ENCODE results near the gene TMEM123.

DNA sequence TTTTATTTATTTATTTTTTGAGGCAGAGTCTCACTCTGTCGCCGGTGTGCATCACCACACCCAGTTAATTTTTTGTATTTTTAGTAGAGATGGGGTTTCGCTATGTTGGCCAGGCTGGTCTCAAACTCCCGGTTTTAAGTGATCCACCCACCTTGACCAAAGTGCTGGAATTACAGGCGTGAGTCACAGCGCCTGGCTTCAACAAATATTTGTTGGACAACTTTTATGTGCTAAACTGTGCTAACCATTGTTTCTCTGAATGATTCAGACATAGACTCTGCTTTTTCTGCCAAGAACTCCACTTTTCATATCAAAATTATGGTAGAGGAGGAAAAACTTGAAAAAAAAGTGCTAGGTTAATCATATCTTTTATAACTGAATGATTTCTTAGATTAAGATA is 41.7 kb upstream of the TMEM123 start:
- TF ChIP-seq, protein P1, sequence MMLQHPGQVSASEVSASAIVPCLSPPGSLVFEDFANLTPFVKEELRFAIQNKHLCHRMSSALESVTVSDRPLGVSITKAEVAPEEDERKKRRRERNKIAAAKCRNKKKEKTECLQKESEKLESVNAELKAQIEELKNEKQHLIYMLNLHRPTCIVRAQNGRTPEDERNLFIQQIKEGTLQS (IDR thresholded peaks at IDR 0.05; ENCODE audit: borderline replicate concordance, extremely low read depth, low read depth, low read length), result no peak
- no peak for TF ChIP-seq SP1 (IDR thresholded peaks at IDR 0.05; ENCODE audit: low read depth, low read length)
- TF ChIP-seq, protein P2, sequence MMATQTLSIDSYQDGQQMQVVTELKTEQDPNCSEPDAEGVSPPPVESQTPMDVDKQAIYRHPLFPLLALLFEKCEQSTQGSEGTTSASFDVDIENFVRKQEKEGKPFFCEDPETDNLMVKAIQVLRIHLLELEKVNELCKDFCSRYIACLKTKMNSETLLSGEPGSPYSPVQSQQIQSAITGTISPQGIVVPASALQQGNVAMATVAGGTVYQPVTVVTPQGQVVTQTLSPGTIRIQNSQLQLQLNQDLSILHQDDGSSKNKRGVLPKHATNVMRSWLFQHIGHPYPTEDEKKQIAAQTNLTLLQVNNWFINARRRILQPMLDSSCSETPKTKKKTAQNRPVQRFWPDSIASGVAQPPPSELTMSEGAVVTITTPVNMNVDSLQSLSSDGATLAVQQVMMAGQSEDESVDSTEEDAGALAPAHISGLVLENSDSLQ (IDR thresholded peaks at IDR 0.05), result no peak
- TF ChIP-seq NR2C1 (IDR thresholded peaks at IDR 0.05), result no peak
- TF ChIP-seq RCOR1 (conservative IDR thresholded peaks at IDR 0.05; ENCODE audit: low read depth, low read length), result no peak

All from GM12878 (cell line).